Nucleus accumbens (tissue), 56 donors: ENCODE data around the gene CRYZL1.

ENCODE experiments used
- DNase-seq, 56 donors: peaks; one replicate each; lab custom pipeline; 2025; lab: John Stamatoyannopoulos, UW

Gene CRYZL1

DNA sequence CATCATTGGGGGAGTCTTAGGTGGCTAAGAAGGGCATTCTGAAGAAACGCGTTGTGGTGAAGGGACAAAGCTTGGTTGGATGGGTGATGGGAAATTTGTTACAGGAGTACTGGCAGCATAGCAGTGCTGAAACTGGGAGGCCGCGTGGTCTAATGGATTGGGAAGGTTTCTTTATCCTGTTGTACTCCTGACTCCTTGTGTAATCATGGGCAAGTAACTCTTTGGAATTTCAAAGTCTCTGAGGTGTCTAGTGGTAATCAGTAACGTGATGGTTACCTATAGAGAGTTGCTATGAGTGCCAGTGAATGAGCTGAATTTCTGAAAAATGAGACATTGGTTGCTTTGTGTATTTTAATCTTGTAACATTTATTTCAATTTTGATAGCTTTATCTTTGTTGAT, 71.5 kb downstream of the CRYZL1 start:
- DNase-seq: no peak

DNA sequence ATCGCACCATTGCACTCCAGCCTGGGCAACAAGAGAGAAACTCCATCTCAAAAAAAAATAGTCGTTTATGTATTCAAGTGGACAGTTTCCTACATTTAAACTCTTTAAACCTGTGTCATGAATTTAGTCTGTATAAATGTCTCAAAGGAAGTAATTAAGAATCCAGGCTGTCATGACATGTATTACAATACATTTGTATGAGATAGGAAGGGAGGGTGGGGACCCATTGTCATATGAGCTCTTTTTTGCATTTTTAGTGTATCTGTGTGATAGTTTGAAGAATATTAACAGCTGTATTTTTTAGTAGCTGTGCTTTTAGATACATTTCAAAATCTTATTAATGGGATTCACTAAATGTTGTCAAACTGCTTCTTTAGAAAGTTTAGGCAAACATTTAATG, 73.1 kb downstream of the CRYZL1 start:
- DNase-seq: no peak

DNA sequence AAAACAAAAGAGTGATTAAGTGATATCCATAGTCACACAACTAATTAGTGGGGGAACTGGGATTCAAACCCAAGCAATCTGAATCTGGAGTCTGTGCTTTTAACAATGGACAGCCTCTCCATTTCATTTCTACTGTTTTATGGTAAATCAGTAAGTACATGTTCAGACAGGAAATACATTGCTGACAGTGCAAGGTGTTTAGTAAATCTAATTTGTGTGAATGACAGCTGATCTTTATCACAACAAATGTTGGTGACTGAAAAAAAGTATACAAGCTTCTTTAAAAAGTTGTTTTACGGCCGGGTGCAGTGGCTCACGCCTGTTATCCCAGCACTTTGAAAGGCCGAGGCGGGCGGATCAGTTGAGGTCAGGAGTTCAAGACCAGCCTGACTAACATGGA, 73.6 kb downstream of the CRYZL1 start:
- no peak for DNase-seq

DNA sequence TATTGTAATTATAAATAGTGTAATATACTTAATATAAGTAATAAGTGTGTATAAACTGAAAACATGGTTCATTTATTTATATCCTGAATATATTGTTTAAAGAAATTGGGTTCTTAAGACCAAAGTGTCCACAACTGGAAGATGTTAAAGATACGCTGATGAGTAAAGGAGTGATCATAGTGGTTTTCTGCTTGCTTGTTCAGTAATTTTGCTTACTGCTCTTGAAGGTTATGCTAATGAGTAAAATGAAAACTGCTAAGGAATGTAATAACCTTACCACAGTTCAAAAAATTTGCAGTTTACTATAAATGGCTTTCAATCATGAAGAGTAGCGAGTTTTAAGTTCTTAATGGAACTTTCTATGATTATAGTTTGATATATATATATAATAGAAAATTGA, 75.0 kb downstream of the CRYZL1 start:
- no peak for DNase-seq

DNA sequence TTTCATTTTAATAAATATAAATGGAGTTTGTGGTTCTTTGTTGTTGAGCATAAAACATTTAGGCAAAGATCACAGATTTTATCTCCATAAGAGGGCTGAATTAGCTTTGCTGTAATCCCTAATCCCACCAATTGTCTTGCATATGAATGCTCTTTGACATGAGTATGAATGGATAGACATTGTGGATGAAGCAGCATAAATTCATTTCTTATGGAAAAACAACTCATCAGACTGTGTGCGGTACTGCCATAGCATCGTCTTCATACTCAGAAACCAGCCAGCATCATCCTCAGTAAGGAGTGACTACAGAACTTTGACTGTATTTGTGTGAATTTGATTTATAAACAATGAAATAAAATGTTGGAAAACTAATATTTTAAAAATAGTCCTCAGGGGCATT, 79.2 kb downstream of the CRYZL1 start:
- no peak for DNase-seq

DNA sequence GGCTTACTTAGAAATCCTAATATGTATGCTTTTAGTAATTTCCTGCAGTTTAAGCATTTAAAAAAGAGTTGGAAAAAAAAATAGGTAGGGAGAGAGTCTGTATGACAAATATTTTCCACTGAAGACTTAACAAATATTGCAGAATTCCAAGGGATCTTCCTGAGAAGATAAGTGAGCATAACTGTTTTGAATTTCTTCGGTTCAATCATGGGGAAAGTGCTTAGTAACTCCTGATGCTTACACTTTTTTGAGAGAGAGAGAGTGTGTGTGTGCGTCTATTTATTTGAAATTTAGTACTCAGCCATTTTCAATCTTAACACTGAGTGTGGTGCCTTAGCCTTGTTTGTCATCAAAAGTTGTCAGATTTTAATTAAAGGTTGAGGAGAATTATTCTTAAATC, 80.2 kb downstream of the CRYZL1 start:
- DNase-seq: no peak

DNA sequence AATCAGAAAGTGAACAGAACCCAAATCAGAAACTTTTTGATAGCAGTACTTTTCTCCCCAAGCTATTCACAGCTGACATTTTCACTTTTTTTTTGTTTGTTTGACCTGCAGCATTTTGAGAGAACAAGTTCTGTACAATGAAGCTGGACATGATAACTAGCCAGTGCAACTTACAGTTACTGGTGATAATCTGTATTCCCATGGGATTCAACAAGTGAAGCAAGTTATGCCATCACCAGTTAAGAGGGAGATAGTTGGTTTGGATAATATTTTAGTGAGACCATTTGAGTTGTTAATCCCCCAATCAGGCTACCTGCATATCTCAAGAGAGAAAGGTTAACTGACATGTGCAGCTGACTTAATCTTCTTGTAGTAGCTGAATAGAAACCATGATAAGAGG, 80.6 kb downstream of the CRYZL1 start:
- no peak for DNase-seq

DNA sequence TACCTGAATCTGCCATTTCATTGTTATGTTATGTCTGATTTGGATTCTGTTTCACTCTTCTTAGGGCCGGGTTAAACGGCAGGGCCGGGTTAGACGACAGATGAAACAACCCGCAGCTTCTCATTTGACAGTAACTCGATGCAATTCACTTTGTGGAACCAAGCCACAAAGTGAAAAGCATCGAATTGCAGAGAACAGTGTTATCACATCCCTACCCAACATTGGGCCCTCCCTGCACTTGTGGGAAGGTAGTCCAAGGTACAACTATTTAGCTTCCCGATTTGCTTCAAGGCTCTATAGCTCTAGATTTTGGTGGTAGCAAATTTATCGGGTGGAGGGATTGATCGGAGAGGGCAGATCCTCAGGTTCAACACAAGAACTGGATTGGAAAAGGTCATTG, 81.7 kb downstream of the CRYZL1 start:
- DNase-seq: no peak

DNA sequence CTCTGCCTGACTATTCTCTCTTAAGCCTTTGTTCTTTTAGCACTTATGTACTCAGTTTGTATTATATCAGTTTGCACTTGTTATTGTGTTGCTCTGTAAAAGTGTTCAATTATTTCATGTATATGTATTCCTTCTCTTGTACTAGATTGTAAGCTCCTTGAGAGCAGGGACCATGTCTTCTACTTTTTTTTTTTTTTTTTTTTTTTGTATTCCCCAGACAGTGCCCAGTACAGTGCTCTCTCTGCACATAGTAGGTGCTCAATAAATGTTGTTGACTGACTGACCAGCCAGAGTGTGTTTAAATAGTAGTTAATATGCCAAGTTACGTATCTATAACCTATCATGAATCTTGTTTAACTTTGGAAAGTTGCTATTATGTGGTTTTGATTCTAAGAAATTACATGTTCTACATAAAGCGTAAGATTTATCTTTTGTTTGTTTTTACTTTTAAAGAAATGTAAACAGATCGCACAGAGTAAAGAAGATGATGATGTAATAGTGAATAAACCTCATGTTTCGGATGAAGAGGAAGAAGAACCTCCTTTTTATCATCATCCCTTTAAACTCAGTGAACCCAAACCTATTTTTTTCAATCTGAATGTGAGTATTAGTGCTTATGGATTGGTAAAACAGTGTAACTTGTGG, 82.6 kb downstream of the CRYZL1 start:
- no peak for DNase-seq

DNA sequence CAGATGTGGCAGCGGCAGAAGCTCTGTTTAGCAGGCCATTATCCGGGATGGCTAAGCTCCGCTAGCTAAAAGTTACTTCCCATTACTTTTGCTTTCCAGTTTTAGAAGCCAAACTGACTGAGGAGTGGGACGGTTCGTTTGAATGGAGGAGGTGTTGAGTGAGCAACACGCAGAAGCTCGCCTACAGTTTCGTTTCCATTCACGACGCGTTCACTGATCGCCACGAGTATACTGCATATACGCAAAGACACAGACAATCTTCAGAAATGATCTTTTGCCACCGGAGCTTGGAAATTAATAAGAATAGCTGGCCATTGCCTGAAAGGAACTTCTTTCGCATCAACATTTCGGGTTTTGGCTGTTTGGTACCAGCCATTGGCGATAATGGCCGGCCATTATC, 84.1 kb downstream of the CRYZL1 start:
- DNase-seq: no peak

DNA sequence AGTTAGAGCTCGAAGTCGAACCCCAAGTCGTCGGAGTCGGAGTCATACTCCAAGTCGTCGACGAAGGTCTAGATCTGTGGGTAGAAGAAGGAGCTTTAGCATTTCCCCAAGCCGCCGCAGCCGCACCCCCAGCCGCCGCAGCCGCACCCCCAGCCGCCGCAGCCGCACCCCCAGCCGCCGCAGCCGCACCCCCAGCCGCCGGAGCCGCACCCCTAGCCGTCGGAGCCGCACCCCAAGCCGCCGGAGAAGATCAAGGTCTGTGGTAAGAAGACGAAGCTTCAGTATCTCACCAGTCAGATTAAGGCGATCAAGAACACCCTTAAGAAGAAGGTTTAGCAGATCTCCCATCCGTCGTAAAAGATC, 86.6 kb downstream of the CRYZL1 start:
- DNase-seq: no peak

DNA sequence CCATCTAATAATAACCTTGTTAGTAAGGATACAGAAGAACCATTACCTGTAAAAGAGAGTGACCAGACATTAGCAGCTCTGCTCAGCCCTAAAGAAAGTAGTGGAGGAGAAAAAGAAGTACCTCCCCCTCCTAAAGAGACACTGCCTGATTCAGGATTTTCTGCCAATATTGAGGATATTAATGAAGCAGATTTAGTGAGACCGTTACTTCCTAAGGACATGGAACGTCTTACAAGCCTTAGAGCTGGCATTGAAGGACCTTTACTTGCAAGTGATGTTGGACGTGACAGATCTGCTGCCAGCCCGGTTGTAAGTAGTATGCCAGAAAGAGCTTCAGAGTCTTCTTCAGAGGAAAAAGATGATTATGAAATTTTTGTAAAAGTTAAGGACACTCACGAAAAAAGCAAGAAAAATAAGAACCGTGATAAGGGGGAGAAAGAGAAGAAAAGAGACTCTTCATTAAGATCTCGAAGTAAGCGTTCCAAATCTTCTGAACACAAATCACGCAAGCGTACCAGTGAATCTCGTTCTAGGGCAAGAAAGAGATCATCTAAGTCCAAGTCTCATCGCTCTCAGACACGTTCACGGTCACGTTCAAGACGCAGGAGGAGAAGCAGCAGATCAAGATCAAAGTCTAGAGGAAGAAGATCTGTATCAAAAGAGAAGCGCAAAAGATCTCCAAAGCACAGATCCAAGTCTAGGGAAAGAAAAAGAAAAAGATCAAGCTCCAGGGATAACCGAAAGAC, 87.1 kb downstream of the CRYZL1 start:
- DNase-seq: no peak

DNA sequence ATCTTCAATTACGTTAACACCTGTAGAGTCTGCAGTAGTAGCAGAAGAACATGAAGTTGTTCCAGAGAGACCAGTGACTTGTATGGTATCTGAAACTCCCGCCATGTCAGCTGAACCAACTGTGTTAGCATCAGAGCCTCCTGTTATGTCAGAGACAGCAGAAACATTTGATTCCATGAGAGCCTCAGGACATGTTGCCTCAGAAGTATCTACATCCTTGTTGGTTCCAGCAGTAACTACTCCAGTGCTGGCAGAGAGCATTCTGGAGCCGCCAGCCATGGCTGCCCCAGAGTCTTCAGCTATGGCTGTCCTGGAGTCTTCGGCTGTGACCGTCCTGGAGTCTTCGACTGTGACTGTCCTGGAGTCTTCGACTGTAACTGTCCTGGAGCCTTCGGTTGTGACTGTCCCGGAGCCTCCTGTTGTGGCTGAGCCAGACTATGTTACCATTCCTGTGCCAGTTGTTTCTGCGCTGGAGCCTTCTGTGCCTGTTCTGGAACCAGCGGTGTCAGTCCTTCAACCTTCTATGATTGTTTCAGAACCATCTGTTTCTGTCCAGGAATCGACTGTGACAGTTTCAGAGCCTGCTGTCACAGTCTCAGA, 88.4 kb downstream of the CRYZL1 start:
- no peak for DNase-seq

DNA sequence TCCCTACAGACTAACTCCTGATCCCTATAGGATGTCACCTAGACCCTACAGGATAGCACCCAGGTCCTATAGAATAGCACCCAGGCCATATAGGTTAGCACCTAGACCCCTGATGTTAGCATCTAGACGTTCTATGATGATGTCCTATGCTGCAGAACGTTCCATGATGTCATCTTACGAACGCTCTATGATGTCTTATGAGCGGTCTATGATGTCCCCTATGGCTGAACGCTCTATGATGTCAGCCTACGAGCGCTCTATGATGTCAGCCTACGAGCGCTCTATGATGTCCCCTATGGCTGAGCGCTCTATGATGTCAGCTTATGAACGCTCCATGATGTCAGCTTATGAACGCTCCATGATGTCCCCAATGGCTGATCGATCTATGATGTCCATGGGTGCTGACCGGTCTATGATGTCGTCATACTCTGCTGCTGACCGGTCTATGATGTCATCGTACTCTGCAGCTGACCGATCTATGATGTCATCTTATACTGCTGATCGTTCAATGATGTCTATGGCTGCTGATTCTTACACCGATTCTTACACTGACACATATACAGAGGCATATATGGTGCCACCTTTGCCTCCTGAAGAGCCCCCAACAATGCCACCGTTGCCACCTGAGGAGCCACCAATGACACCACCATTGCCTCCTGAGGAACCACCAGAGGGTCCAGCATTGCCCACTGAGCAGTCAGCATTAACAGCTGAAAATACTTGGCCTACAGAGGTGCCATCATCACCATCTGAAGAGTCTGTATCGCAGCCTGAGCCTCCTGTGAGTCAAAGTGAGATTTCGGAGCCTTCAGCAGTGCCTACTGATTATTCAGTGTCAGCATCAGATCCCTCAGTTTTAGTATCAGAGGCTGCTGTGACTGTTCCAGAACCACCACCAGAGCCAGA, 89.2 kb downstream of the CRYZL1 start:
- no peak for DNase-seq

DNA sequence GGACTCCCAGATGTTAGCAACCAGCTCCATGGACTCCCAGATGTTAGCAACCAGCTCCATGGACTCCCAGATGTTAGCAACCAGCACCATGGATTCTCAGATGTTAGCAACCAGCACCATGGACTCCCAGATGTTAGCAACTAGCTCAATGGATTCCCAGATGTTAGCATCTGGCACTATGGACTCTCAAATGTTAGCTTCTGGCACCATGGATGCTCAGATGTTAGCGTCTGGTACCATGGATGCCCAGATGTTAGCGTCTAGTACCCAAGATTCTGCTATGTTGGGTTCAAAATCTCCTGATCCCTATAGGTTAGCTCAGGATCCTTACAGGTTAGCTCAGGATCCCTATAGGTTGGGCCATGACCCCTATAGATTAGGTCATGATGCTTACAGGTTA, 89.9 kb downstream of the CRYZL1 start:
- no peak for DNase-seq

DNA sequence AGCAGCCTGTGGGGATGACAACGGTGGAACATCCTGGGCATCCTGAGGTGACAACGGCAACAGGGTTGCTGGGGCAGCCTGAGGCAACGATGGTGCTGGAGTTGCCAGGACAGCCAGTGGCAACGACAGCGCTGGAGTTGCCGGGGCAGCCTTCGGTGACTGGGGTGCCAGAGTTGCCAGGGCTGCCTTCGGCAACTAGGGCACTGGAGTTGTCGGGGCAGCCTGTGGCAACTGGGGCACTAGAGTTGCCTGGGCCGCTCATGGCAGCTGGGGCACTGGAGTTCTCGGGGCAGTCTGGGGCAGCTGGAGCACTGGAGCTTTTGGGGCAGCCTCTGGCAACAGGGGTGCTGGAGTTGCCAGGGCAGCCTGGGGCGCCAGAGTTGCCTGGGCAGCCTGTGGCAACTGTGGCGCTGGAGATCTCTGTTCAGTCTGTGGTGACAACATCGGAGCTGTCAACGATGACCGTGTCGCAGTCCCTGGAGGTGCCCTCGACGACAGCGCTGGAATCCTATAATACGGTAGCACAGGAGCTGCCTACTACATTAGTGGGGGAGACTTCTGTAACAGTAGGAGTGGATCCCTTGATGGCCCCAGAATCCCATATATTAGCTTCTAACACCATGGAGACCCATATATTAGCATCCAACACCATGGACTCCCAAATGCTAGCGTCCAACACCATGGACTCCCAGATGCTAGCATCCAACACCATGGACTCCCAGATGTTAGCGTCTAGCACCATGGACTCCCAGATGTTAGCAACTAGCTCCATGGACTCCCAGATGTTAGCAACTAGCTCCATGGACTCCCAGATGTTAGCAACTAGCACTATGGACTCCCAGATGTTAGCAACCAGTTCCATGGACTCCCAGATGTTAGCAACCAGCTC, 90.5 kb downstream of the CRYZL1 start:
- no peak for DNase-seq

DNA sequence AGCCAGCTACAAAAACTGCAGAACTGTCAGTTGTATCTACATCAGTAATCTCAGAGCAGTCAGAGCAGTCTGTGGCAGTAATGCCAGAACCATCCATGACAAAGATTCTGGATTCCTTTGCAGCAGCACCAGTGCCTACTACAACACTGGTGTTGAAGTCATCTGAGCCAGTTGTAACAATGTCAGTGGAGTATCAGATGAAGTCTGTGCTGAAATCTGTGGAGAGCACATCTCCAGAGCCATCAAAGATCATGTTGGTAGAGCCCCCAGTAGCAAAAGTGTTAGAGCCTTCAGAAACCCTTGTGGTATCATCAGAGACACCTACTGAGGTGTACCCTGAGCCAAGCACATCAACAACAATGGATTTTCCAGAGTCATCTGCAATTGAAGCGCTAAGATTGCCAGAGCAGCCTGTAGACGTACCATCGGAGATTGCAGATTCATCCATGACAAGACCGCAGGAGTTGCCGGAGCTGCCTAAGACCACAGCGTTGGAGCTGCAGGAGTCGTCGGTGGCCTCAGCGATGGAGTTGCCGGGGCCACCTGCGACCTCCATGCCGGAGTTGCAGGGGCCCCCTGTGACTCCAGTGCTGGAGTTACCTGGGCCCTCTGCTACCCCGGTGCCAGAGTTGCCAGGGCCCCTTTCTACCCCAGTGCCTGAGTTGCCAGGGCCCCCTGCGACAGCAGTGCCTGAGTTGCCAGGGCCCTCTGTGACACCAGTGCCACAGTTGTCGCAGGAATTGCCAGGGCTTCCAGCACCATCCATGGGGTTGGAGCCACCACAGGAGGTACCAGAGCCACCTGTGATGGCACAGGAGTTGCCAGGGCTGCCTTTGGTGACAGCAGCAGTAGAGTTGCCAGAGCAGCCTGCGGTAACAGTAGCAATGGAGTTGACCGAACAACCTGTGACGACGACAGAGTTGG, 91.4 kb downstream of the CRYZL1 start:
- DNase-seq: no peak

DNA sequence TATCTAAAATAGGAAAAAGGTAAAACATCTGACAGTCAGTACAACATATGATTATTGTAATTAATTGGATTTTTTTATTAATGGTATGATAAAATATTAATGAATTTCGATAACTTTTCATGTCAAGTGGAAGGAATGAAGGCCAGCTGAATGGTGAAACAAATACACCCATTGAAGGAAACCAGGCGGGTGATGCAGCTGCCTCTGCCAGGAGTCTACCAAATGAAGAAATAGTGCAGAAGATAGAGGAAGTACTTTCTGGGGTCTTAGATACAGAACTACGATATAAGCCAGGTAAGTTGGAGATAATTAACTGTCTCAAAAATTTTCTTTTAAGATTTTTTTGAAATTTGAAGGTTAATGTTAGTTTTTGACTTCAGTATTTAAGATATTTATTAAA, 95.5 kb downstream of the CRYZL1 start:
- peak in 1 of 56 donors; percentile 13 for DNase-seq
